NB4 (cell line): Measurements from ENCODE around the gene CLEC7A.

Source experiments
- DNase-seq: peaks from one replicate; pipeline ENCODE4 v3.0.0; 2010; ENCODE audit warnings: low read depth
- H3K4me3 ChIP-seq: one replicate; pipeline ENCODE4 v1.5.1; 2011; ENCODE audit warnings: mild to moderate bottlenecking, low read depth, low read length, moderate library complexity
- CTCF ChIP-seq: IDR thresholded peaks from one replicate; pipeline ENCODE4 v1.5.1; 2012; ENCODE audit warnings: low read depth, low read length
- MYC ChIP-seq: IDR thresholded peaks from 2 replicates; pipeline ENCODE4 v1.6.1; 2011; ENCODE audit warnings: low read depth, low read length
- POLR2A ChIP-seq: IDR thresholded peaks from 2 replicates; pipeline ENCODE4 v1.6.1; 2011; ENCODE audit warnings: mild to moderate bottlenecking; ENCODE audit not compliant: insufficient read length; ENCODE audit errors: extremely low read depth
- TF ChIP-seq, protein P1 (sequence below): IDR thresholded peaks from 2 replicates; pipeline ENCODE4 v1.6.1; 2011; ENCODE audit warnings: low read depth, low read length

The CLEC7A gene

GRCh38 chr12:10163084-10163483 lies 33.1 kb upstream of the CLEC7A start:
- no peak overlapping the region for H3K4me3 ChIP-seq
- DNase-seq, result no peak
- TF ChIP-seq CTCF (no peak), MYC (no peak), POLR2A (no peak)
- TF ChIP-seq, protein P1, sequence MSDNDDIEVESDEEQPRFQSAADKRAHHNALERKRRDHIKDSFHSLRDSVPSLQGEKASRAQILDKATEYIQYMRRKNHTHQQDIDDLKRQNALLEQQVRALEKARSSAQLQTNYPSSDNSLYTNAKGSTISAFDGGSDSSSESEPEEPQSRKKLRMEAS, result no peak

- no peak for DNase-seq
- no peak for TF ChIP-seq MYC
- no peak for TF ChIP-seq CTCF
- TF ChIP-seq, protein P1, result no peak
- no peak for TF ChIP-seq POLR2A
- no peak overlapping the region for H3K4me3 ChIP-seq
These were observed 30.8 kb upstream of the CLEC7A start for GRCh38 chr12:10160617-10161385.

- TF ChIP-seq, protein P1, result no peak
- TF ChIP-seq POLR2A, result no peak
- H3K4me3 ChIP-seq, result no peak overlapping the region
- DNase-seq, result peak; percentile 50
These were observed 29.3 kb upstream of the CLEC7A start for GRCh38 chr12:10159280-10159679.

GRCh38 chr12:10158406-10158805 lies 28.4 kb upstream of the CLEC7A start:
- TF ChIP-seq CTCF (no peak), MYC (no peak), POLR2A (no peak)
- TF ChIP-seq, protein P1, result no peak
- no peak for DNase-seq
- no peak overlapping the region for H3K4me3 ChIP-seq

- no peak for DNase-seq
- TF ChIP-seq CTCF (no peak), POLR2A (no peak), MYC (no peak)
- TF ChIP-seq, protein P1, result no peak
- no peak overlapping the region for H3K4me3 ChIP-seq
These were observed 26.0 kb upstream of the CLEC7A start for GRCh38 chr12:10155966-10156365.

- H3K4me3 ChIP-seq, result no peak overlapping the region
- TF ChIP-seq, protein P1, result no peak
- TF ChIP-seq POLR2A (no peak), MYC (no peak), CTCF (no peak)
- DNase-seq, result no peak
These were observed 24.1 kb upstream of the CLEC7A start for GRCh38 chr12:10154145-10154496.
